HG03432 (cell line): ENCODE measurements around the gene ACTL8.

Experiments used
- ATAC-seq: cut with Tn5 transposase; IDR thresholded peaks from one replicate; pipeline ENCODE4 v1.9.1; 2021; ENCODE audit warnings: mild to moderate bottlenecking, moderate library complexity; ENCODE audit not compliant: unreplicated experiment

ACTL8 gene

GRCh38 chr1:17765444-17766411 lies 10.6 kb downstream of the ACTL8 start:
- no peak for ATAC-seq

DNA sequence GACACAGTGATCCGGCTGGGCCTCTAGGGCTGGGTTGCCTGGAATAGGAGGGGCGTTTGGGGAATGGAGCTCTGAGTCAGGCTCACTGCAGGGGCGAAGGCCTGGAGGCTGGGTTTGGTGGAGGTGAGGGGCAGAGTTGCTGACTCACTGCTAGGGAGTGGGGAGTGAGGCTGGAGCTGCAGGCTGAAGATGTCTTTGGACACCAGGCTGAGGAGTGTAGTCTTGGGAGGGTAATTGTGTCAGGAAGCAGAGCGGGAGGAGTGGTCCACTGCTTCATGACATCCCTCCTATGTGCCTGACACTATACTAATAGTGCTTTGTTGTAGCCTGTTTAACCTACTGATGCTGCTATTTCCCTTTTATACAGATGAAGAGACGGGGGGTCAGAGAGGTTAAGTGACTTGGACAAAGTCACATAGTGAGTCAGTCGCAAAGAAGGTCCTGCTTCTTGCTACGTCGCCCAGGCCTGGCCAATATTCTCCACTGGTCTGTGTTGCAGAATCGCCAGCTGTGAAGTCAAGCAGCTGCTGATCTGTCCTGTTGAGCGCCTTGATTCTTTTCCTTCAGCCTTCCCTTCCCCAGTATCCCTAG lies 13.6 kb downstream of the ACTL8 start:
- ATAC-seq, result no peak

- no peak for ATAC-seq
These were observed 15.8 kb downstream of the ACTL8 start for GRCh38 chr1:17770983-17771382.

- ATAC-seq, result no peak
These were observed 17.6 kb downstream of the ACTL8 start for GRCh38 chr1:17772615-17773212.

DNA sequence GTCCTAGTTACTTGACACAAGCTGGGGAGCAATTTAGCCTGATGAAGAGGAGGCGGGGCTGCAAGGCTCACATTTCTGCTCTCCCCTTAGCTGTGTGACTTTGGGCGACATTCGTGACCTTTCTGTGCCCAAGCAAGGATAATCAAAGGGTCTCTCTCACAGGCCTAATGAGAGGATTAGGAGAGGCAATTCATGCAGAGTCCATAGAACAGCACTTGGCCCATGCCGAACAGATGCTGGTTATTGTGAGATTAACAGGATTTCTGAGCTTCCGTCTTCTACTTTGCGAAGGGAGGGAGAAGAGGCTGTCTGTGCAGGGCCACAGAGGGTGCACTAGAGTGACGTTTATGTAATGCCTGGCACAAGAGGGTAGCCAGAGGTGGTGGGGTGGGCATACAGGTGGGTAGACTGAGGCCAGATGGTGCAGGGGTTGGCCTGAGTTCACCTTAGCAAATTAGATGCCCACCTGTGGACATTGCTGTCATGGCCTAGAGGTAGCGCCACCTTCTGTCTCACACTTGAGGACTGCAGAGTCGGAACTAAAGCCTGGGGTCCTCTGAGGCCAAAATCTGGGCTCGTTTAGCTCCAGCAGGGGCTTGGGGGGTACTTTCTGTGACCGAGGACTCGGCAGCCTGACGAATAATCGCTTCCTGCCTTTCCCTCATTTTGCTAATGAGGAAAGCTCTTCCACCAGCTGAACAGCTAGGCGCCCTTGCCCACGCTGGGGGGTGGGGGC lies 18.6 kb downstream of the ACTL8 start:
- ATAC-seq, result no peak

- ATAC-seq, result no peak
These were observed 19.3 kb downstream of the ACTL8 start for GRCh38 chr1:17774452-17774851.

DNA sequence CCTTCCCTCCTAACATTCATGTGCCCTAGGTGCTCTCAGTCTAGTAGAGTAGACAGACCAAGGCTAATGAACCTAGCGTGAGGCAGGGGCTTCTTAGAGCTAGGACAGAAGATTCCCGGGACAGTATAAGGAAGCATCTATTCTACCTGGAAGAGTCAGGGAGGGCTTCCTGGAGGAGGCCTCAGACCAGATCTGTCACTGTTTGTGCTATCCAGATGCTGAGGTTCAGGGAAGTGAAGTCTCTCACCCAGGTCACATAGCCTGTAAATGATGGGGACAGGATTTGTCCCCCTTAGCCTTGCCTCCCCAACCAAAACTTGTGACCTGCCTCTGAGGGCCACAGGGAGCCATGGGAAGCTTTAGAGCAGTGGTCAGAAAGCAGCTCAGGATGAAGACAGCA lies 20.7 kb downstream of the ACTL8 start:
- ATAC-seq, result no peak

DNA sequence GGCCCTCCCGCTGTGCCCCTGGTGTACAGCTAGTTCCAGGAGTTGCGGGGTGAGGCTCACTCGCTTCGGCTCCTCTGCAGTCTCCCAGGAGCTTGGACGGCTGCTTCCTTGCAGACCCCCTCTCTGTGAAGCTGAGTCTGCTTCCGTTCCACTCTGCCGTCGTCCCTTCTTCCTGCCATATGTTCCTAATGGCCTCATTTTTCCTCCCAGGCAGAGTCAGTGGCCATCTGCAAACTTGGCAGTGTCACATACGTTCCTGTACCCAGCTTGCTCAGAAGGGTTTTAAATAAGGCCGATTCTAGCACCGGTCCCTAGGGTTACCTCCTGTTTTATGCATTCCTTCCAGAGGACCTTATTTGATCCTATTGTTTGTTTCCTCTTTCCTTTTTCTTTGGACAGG lies 21.3 kb downstream of the ACTL8 start:
- ATAC-seq, result no peak

GRCh38 chr1:17777330-17777729 lies 22.2 kb downstream of the ACTL8 start:
- ATAC-seq, result no peak

DNA sequence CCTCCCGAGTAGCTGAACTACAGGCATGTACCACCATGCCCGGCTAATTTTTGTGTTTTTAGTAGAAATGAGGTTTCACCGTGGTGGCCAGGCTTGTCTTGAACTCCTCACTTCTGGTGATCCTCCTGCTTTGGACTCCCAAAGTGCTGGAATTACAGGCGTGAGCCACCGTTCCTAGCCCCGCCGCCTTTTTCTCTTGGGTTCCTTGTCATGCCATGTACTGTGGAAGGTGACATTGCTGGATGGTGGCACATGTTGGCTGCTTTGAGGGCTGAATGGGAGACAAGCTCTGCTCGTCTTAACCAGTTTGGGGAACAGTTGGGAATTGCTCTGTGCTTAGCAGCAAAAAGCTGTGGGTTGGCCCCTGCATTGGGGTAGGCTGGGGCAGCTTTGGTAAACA lies 22.7 kb downstream of the ACTL8 start:
- ATAC-seq, result no peak

DNA sequence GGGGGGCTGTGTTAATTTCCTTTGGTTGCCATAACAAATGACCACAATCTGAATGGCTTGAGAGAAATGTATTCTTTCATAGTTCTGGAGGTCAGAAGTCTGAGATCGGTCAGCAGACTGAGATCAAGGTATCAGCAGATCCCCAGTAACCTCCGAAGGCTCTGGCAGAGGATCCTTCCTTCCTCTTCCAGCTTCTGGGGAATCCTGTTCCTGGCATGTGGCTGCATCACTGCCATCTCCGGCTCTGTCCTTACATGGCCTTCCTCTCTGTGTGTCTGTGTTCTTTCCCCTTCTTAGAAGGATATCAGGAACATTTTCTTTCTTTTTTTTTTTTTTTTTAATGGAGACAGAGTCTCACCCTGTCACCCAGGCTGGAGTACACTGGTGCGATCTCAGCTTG lies 25.8 kb downstream of the ACTL8 start:
- ATAC-seq, result no peak

- ATAC-seq, result no peak
These were observed 34.8 kb downstream of the ACTL8 start for GRCh38 chr1:17789926-17790325.

DNA sequence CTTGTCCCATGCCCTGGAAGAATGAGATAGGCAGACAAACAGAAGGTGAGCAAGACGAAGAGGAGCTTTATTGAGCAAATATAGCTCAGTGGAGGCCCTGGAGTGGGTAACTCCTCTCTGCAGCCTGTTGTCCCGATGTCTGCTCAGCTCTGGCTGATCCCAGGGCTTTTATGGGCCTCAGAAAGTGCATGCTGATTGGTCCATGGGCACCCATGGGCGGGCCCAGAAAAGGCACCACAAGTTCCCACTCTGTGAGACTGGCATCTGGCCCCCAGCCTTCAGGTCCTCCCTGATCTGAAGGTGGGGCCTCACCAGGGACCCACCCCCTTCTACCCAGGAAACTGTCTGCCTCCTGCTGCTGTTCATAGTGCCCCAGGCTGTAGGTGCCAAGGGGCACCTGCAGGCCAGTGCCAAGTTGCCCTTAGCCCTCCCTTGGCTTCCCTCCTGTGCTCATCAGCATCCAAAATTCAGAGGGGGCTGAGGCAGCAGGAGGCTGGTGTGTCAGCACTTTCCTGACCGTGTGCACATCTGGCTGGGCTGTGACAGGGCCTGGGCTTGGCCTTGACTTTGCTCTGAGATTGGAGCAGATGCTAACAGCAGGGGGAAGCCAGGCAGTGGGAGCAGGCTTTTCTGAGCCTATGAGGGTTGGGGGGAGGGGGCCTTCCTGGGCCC lies 35.4 kb downstream of the ACTL8 start:
- no peak for ATAC-seq

GRCh38 chr1:17791055-17791390 lies 35.9 kb downstream of the ACTL8 start:
- no peak for ATAC-seq

- ATAC-seq, result no peak
These were observed 36.3 kb downstream of the ACTL8 start for GRCh38 chr1:17791480-17791879.

- ATAC-seq, result no peak
These were observed 37.3 kb downstream of the ACTL8 start for GRCh38 chr1:17792421-17792820.

- no peak for ATAC-seq
These were observed 40.1 kb downstream of the ACTL8 start for GRCh38 chr1:17795081-17795809.

DNA sequence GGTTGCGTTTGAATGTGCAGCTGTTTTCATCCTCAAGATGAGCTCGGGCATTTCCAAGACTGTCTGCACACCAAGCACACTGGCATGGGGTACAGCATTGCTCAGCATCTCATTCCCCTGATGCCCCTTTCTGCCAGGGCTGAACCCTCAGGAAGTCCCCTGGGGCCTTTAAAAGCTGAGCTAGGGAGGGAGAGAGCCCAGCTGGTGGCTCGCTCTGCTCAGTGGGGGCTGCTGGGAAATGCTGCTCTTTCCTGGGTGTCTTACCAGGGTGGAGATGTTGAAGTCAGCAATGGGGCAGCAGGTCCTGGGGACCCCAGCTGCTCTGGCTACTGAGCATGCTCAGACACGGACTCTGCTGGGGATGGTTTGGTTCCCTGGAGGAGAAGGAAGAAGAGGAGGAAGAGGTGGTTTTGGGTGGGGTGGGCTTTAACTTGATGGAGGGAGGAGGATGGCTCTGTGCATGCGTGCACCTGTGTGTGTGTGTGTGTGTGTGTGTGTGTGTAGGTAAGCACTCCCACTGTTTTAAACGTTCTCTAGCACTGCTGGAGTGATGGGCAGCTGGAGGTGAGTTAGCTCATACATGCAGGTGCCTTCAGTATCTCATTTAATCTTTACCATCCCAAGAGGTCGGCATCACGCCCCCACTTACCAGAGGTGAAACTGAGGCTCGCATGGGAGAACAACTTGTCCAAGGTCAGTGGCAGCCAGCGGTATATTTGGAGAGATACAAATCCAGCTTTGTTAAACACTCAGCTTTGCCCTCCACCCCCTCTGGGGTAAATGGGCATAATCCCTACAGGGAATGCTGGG lies 40.9 kb downstream of the ACTL8 start:
- no peak for ATAC-seq

DNA sequence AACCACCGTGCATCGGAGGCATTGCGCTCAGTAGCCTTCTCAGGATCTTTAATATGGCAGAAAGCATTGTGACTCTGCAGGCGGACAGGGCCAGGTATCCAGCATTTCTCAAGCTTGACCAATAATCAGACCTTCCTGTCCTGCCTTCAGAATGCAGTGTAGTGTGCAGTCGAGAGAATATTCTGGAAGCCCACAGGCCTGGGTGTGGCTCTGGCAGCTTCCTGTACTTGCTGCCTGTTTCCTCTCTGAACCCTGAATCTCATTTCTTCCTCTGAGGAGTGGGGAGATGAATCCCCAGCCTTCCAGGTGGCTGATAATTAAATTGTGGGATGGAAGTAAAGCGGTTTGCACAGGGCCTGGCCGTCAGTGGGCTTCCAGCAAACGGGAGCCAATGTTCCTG lies 42.3 kb downstream of the ACTL8 start:
- no peak for ATAC-seq
